HepG2 (cell line): ENCODE data around the gene TLNRD1. TPM values are rescaled to one million over a fixed set of nuclear protein-coding genes. Genes with fewer than 3 reads are reported as not detected.

Experiments
- AGO1 ChIP-seq: fragments of 200-400 bp; formaldehyde crosslinking; IDR thresholded peaks from 2 replicates; pipeline ENCODE4 v1.6.1; 2017; ENCODE audit warnings: mild to moderate bottlenecking, low read depth, low read length, moderate library complexity; ENCODE audit not compliant: poor library complexity, severe bottlenecking
- ATF6 ChIP-seq: sonication (generic); formaldehyde crosslinking; conservative IDR thresholded peaks from 2 replicates; pipeline ENCODE4 v1.4.0; 2020; ENCODE audit warnings: missing genetic modification reagents
- HDAC6 ChIP-seq: fragments of 200-600 bp; sonication (generic); IDR thresholded peaks from 2 replicates; pipeline ENCODE4 v1.7.0; 2017; ENCODE audit warnings: mild to moderate bottlenecking, antibody characterized with exemption, low read length, low read depth
- ONECUT2 ChIP-seq: sonication (generic); formaldehyde crosslinking; IDR thresholded peaks from 2 replicates; pipeline ENCODE4 v1.4.0; 2020; ENCODE audit warnings: missing genetic modification reagents
- ZFP36L2 ChIP-seq: sonication (generic); formaldehyde crosslinking; IDR thresholded peaks from 2 replicates; pipeline ENCODE4 v1.4.0; 2020; ENCODE audit warnings: missing genetic modification reagents
- polyA plus RNA-seq, 8 experiments: library from polyadenylated mRNA; depleted of rRNA in 3 of 8; stranded (reverse) in 7 of 8; unstranded in 1 of 8; fragments of >200 nt; fragmentation: Illumina TruSeq in 4 of 8; extraction: Trizol in 4 of 8; gene quantifications; 2 replicates each; pipeline versions ENCODE4 v1.2.1 to v1.2.3, GENCODE V29; 2011 to 2016; ENCODE audit warnings: low read depth in 4 of 8, missing spikeins in 1 of 8, mixed read lengths in 1 of 8; ENCODE audit not compliant: insufficient read depth in 1 of 8
- total RNA-seq, 5 experiments: library from RNA; depleted of rRNA; stranded (reverse); fragments of >200 nt; fragmentation: Illumina TruSeq; extraction: Trizol; gene quantifications; 2 replicates each; pipeline ENCODE4 v1.2.3, GENCODE V29; 2016; ENCODE audit warnings: low read depth in 1 of 5
- TF ChIP-seq, protein P1 (sequence below): sonication (generic); formaldehyde crosslinking; IDR thresholded peaks from 2 replicates; pipeline ENCODE4 v1.5.1; 2020; ENCODE audit warnings: mild to moderate bottlenecking, missing genetic modification reagents, borderline replicate concordance
- TF ChIP-seq, protein P2 (sequence below): sonication (generic); formaldehyde crosslinking; IDR thresholded peaks from 2 replicates; pipeline ENCODE4 v1.4.0; 2020; ENCODE audit warnings: missing genetic modification reagents
- TF ChIP-seq, protein P3 (sequence below): IDR thresholded peaks from 2 replicates; pipeline ENCODE4 v1.6.1; 2016; ENCODE audit warnings: control low read depth

The TLNRD1 gene
- total and polyA plus RNA-seq, 2 of the 13 experiments (the other 11 are each of a cell fraction or from before 2014, with no cell fraction given): 3.4 to 5.3 TPM

GRCh38 chr15:81025721-81026370, 25.1 kb downstream of the TLNRD1 start (continued):
- TF ChIP-seq, protein P1, sequence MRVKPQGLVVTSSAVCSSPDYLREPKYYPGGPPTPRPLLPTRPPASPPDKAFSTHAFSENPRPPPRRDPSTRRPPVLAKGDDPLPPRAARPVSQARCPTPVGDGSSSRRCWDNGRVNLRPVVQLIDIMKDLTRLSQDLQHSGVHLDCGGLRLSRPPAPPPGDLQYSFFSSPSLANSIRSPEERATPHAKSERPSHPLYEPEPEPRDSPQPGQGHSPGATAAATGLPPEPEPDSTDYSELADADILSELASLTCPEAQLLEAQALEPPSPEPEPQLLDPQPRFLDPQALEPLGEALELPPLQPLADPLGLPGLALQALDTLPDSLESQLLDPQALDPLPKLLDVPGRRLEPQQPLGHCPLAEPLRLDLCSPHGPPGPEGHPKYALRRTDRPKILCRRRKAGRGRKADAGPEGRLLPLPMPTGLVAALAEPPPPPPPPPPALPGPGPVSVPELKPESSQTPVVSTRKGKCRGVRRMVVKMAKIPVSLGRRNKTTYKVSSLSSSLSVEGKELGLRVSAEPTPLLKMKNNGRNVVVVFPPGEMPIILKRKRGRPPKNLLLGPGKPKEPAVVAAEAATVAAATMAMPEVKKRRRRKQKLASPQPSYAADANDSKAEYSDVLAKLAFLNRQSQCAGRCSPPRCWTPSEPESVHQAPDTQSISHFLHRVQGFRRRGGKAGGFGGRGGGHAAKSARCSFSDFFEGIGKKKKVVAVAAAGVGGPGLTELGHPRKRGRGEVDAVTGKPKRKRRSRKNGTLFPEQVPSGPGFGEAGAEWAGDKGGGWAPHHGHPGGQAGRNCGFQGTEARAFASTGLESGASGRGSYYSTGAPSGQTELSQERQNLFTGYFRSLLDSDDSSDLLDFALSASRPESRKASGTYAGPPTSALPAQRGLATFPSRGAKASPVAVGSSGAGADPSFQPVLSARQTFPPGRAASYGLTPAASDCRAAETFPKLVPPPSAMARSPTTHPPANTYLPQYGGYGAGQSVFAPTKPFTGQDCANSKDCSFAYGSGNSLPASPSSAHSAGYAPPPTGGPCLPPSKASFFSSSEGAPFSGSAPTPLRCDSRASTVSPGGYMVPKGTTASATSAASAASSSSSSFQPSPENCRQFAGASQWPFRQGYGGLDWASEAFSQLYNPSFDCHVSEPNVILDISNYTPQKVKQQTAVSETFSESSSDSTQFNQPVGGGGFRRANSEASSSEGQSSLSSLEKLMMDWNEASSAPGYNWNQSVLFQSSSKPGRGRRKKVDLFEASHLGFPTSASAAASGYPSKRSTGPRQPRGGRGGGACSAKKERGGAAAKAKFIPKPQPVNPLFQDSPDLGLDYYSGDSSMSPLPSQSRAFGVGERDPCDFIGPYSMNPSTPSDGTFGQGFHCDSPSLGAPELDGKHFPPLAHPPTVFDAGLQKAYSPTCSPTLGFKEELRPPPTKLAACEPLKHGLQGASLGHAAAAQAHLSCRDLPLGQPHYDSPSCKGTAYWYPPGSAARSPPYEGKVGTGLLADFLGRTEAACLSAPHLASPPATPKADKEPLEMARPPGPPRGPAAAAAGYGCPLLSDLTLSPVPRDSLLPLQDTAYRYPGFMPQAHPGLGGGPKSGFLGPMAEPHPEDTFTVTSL (CRISPR knock-in tag): no peak
- no peak for TF ChIP-seq HDAC6
- TF ChIP-seq ATF6: no peak
- TF ChIP-seq AGO1: no peak
- no peak for TF ChIP-seq ZFP36L2 (CRISPR knock-in tag)
- no peak for TF ChIP-seq ONECUT2 (CRISPR knock-in tag)
- TF ChIP-seq, protein P2, sequence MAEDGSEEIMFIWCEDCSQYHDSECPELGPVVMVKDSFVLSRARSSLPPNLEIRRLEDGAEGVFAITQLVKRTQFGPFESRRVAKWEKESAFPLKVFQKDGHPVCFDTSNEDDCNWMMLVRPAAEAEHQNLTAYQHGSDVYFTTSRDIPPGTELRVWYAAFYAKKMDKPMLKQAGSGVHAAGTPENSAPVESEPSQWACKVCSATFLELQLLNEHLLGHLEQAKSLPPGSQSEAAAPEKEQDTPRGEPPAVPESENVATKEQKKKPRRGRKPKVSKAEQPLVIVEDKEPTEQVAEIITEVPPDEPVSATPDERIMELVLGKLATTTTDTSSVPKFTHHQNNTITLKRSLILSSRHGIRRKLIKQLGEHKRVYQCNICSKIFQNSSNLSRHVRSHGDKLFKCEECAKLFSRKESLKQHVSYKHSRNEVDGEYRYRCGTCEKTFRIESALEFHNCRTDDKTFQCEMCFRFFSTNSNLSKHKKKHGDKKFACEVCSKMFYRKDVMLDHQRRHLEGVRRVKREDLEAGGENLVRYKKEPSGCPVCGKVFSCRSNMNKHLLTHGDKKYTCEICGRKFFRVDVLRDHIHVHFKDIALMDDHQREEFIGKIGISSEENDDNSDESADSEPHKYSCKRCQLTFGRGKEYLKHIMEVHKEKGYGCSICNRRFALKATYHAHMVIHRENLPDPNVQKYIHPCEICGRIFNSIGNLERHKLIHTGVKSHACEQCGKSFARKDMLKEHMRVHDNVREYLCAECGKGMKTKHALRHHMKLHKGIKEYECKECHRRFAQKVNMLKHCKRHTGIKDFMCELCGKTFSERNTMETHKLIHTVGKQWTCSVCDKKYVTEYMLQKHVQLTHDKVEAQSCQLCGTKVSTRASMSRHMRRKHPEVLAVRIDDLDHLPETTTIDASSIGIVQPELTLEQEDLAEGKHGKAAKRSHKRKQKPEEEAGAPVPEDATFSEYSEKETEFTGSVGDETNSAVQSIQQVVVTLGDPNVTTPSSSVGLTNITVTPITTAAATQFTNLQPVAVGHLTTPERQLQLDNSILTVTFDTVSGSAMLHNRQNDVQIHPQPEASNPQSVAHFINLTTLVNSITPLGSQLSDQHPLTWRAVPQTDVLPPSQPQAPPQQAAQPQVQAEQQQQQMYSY (CRISPR knock-in tag): no peak
- TF ChIP-seq, protein P3, sequence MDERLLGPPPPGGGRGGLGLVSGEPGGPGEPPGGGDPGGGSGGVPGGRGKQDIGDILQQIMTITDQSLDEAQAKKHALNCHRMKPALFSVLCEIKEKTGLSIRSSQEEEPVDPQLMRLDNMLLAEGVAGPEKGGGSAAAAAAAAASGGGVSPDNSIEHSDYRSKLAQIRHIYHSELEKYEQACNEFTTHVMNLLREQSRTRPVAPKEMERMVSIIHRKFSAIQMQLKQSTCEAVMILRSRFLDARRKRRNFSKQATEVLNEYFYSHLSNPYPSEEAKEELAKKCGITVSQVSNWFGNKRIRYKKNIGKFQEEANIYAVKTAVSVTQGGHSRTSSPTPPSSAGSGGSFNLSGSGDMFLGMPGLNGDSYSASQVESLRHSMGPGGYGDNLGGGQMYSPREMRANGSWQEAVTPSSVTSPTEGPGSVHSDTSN: no peak
- TF ChIP-seq, all 625 proteins: peak for 0
